OCI-LY1 (cell line): ENCODE results near the gene PBX3.

Experiments used
- H2AFZ ChIP-seq: fragments of 200-600 bp; sonication (generic), shearing (Covaris generic); 2 replicates; pipeline ENCODE4 v1.6.0; 2014; ENCODE audit warnings: antibody characterized with exemption, mild to moderate bottlenecking, low read length
- H3F3A ChIP-seq: fragments of 200-600 bp; sonication (generic), shearing (Covaris generic); 2 replicates; pipeline ENCODE4 v1.6.0; 2014; ENCODE audit warnings: mild to moderate bottlenecking, antibody characterized with exemption, low read length, moderate library complexity; ENCODE audit not compliant: insufficient read depth
- H3K27ac ChIP-seq: fragments of 200-600 bp; sonication (generic); 2 replicates; pipeline ENCODE4 v1.5.1; 2014; ENCODE audit warnings: low read length, mixed run types, mild to moderate bottlenecking, low read depth; ENCODE audit not compliant: poor library complexity, severe bottlenecking
- H3K27me3 ChIP-seq: fragments of 200-600 bp; sonication (generic); 2 replicates; pipeline ENCODE4 v1.6.0; 2014; ENCODE audit warnings: antibody characterized with exemption, mild to moderate bottlenecking, low read length, moderate library complexity; ENCODE audit not compliant: insufficient read depth
- H3K36me3 ChIP-seq: fragments of 200-600 bp; sonication (generic); 2 replicates; pipeline ENCODE4 v1.6.1; 2014; ENCODE audit warnings: mild to moderate bottlenecking, antibody characterized with exemption, low read length, moderate library complexity, mixed read lengths; ENCODE audit not compliant: insufficient read depth
- H3K4me1 ChIP-seq: fragments of 200-600 bp; sonication (generic); 2 replicates; pipeline ENCODE4 v1.5.1; 2014; ENCODE audit warnings: mild to moderate bottlenecking, low read length, moderate library complexity; ENCODE audit not compliant: insufficient read depth, severe bottlenecking
- H3K4me2 ChIP-seq: fragments of 200-600 bp; sonication (generic), shearing (Covaris generic); 2 replicates; pipeline ENCODE4 v1.6.1; 2014; ENCODE audit warnings: low read length
- H3K4me3 ChIP-seq: fragments of 200-600 bp; sonication (generic); 2 replicates; pipeline ENCODE4 v1.5.1; 2014; ENCODE audit warnings: low read length, low read depth, mild to moderate bottlenecking, mixed read lengths; ENCODE audit not compliant: poor library complexity, severe bottlenecking
- H3K79me2 ChIP-seq: fragments of 200-600 bp; shearing (Covaris generic); 2 replicates; pipeline ENCODE4 v1.6.1; 2016; ENCODE audit warnings: mixed run types, low read length, mixed read lengths; ENCODE audit not compliant: insufficient read depth
- H3K9ac ChIP-seq: fragments of 200-600 bp; sonication (generic), shearing (Covaris generic); 2 replicates; pipeline ENCODE4 v1.6.1; 2014; ENCODE audit warnings: mild to moderate bottlenecking, low read length, mixed read lengths
- H3K9me2 ChIP-seq: fragments of 200-600 bp; sonication (generic), shearing (Covaris generic); 2 replicates; pipeline ENCODE4 v1.6.1; 2014; ENCODE audit warnings: low read depth, mild to moderate bottlenecking, low read length, mixed read lengths
- H3K9me3 ChIP-seq: fragments of 200-600 bp; shearing (Covaris generic); 2 replicates; pipeline ENCODE4 v1.6.1; 2014; ENCODE audit warnings: low read length, mixed read lengths
- H4K20me1 ChIP-seq: fragments of 200-600 bp; sonication (generic), shearing (Covaris generic); 2 replicates; pipeline ENCODE4 v1.6.0; 2016; ENCODE audit warnings: mild to moderate bottlenecking, low read length; ENCODE audit not compliant: insufficient read depth
- CTCF ChIP-seq: fragments of 200-600 bp; sonication (generic), shearing (Covaris generic); IDR thresholded peaks from 2 replicates; pipeline ENCODE4 v1.5.1; 2017; ENCODE audit warnings: mild to moderate bottlenecking, antibody characterized with exemption, low read length, moderate library complexity, mixed read lengths
- EZH2 ChIP-seq: fragments of 200-600 bp; sonication (generic), shearing (Covaris generic); IDR thresholded peaks from 2 replicates; pipeline ENCODE4 v1.8.0; 2017; ENCODE audit warnings: borderline replicate concordance, mixed run types, mild to moderate bottlenecking, antibody characterized with exemption, low read length, moderate library complexity, mixed read lengths

PBX3 gene

DNA sequence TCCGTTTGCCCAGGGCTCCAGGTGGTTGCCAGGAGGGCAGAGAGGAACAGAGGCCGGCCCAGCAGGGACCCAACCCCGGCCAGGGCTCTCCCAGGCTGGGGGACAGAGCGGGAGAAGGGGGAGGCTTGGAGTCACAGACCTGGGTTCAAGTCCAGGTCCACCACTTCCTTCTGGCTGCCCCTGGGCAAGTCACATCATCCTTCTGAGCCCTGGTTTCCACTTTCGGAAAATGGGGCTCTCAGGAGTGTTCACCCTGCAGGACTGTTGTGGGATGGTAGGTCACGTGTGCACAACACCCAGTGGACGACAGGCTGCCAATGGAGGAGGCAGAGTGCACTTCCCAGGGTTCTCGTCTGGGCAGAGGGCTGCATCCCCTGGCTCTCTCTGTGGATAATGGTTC lies 245.4 kb downstream of the PBX3 start:
- no peak overlapping the region for H3K9ac ChIP-seq
- H3F3A ChIP-seq: no peaks in the 10 kb centered on the region
- TF ChIP-seq CTCF: no peak
- no peak for TF ChIP-seq EZH2
- H3K4me3 ChIP-seq: no peak overlapping the region
- no peaks in the 10 kb centered on the region for H3K36me3 ChIP-seq
- no peaks in the 10 kb centered on the region for H3K9me2 ChIP-seq
- no peaks in the 10 kb centered on the region for H3K9me3 ChIP-seq
- H3K27me3 ChIP-seq: no peaks in the 10 kb centered on the region; the same call in 1 of the 2 replicates
- H3K4me2 ChIP-seq: no peak overlapping the region
- H3K27ac ChIP-seq: no peak overlapping the region
- H2AFZ ChIP-seq: no peak overlapping the region
- no peaks in the 10 kb centered on the region for H4K20me1 ChIP-seq
- H3K4me1 ChIP-seq: no peaks in the 10 kb centered on the region
- no peaks in the 10 kb centered on the region for H3K79me2 ChIP-seq

DNA sequence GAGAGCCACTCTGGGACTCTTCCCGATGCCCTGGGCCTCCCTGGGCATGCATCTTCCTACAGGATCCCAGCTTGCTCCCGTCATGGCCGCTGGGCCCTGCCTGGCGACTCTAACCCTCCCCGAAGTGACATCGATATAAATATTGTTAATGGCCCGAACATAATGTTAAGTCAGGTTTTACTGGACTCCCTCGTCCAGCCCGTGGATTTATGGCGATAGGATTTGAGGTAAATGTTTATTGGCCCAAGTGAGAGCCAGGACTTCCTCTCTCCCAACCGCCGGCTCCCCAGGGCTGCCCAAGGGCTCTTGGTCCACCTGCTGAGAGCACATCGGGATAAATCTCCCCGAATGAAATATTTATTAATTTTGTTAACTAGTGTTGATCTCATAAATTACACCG lies 246.3 kb downstream of the PBX3 start:
- no peaks in the 10 kb centered on the region for H3K79me2 ChIP-seq
- no peaks in the 10 kb centered on the region for H4K20me1 ChIP-seq
- H3K4me3 ChIP-seq: no peak overlapping the region
- no peaks in the 10 kb centered on the region for H3K36me3 ChIP-seq
- H2AFZ ChIP-seq: no peak overlapping the region
- H3F3A ChIP-seq: no peaks in the 10 kb centered on the region
- no peak for TF ChIP-seq CTCF
- TF ChIP-seq EZH2: no peak
- H3K27me3 ChIP-seq: no peaks in the 10 kb centered on the region; the same call in 1 of the 2 replicates
- H3K9ac ChIP-seq: no peak overlapping the region
- no peak overlapping the region for H3K27ac ChIP-seq
- H3K9me2 ChIP-seq: no peaks in the 10 kb centered on the region
- no peaks in the 10 kb centered on the region for H3K9me3 ChIP-seq
- no peak overlapping the region for H3K4me2 ChIP-seq
- H3K4me1 ChIP-seq: no peaks in the 10 kb centered on the region

GRCh38 chr9:125994066-125994943 lies 247.1 kb downstream of the PBX3 start:
- Histone ChIP-seq H3K27ac (no peak overlapping the region), H3K36me3 (no peaks in the 10 kb centered on the region), H3K27me3 (no peaks in the 10 kb centered on the region; the same call in 1 of the 2 replicates), H3K9ac (no peak overlapping the region), H3K9me3 (no peaks in the 10 kb centered on the region), H3K4me1 (no peaks in the 10 kb centered on the region), H4K20me1 (no peaks in the 10 kb centered on the region), H3F3A (no peaks in the 10 kb centered on the region), H3K79me2 (no peaks in the 10 kb centered on the region), H3K4me3 (no peak overlapping the region), H2AFZ (no peak overlapping the region), H3K9me2 (no peaks in the 10 kb centered on the region), H3K4me2 (no peak overlapping the region)
- TF ChIP-seq EZH2 (no peak), CTCF (no peak)
